Common myeloid progenitor, CD34-positive (primary cell): ENCODE data around the gene OLFM1.

Source experiments
- CTCF ChIA-PET: fragments of 350-600 bp; sonication (Branson Sonifier 250); formaldehyde crosslinking; loops from one replicate; lab custom pipeline; 2021; ENCODE audit warnings: antibody characterized with exemption; lab: Charles Lee
- POLR2A ChIA-PET: fragments of 350-600 bp; sonication (Branson Sonifier 250); formaldehyde crosslinking; loops from one replicate; lab custom pipeline; 2021; ENCODE audit warnings: antibody characterized with exemption; lab: Charles Lee
- DNase-seq, 3 donors: peaks; one replicate each; pipeline versions ENCODE4 v3.0.0 to v3.0.0-alpha.2; 2013
- H3K27ac ChIP-seq, 2 experiments: 1 replicate in 1 of 2; 2 replicates in 1 of 2; pipeline ENCODE4 v1.7.0; 2013; ENCODE audit warnings: inconsistent platforms in 2 of 2, low read length in 2 of 2, mild to moderate bottlenecking in 2 of 2, low read depth in 1 of 2, moderate library complexity in 1 of 2; ENCODE audit not compliant: severe bottlenecking in 2 of 2, insufficient read depth in 1 of 2, poor library complexity in 1 of 2
- H3K27me3 ChIP-seq, 5 experiments: replicated peaks in 2 of 5; 1 replicate in 3 of 5; 2 replicates in 2 of 5; pipeline versions ENCODE4 v1.6.1 to v1.7.0; 2013; ENCODE audit warnings: low read length in 4 of 5, mild to moderate bottlenecking in 2 of 5, moderate library complexity in 2 of 5, inconsistent platforms in 1 of 5; ENCODE audit not compliant: insufficient read depth in 5 of 5, control insufficient read depth in 4 of 5
- H3K36me3 ChIP-seq, 4 experiments: 1 replicate in 2 of 4; 2 replicates in 2 of 4; pipeline versions ENCODE4 v1.6.1 to v1.7.0; 2013; ENCODE audit warnings: low read length in 3 of 4, control low read depth in 1 of 4, mild to moderate bottlenecking in 1 of 4; ENCODE audit not compliant: control insufficient read depth in 4 of 4, insufficient read depth in 4 of 4
- H3K4me1 ChIP-seq, 4 experiments: 1 replicate in 3 of 4; 2 replicates in 1 of 4; pipeline versions ENCODE4 v1.6.1 to v1.7.1; 2013; ENCODE audit warnings: low read length in 3 of 4, mild to moderate bottlenecking in 3 of 4, control low read depth in 1 of 4, inconsistent platforms in 1 of 4, moderate library complexity in 1 of 4; ENCODE audit not compliant: control insufficient read depth in 4 of 4, insufficient read depth in 4 of 4; ENCODE audit errors: control extremely low read depth in 1 of 4
- H3K4me3 ChIP-seq, 7 experiments: 1 replicate in 4 of 7; 2 replicates in 3 of 7; pipeline versions ENCODE4 v1.5.1 to v1.7.0; 2013; ENCODE audit warnings: mild to moderate bottlenecking in 7 of 7, low read length in 6 of 7, moderate library complexity in 6 of 7, inconsistent platforms in 2 of 7, low read depth in 2 of 7, control low read depth in 1 of 7; ENCODE audit not compliant: insufficient read depth in 4 of 7, control insufficient read depth in 1 of 7; ENCODE audit errors: extremely low read depth in 1 of 7
- H3K9me3 ChIP-seq, 5 experiments: 1 replicate in 4 of 5; 2 replicates in 1 of 5; pipeline versions ENCODE4 v1.6.1 to v1.7.1; 2013; ENCODE audit warnings: low read length in 4 of 5, mild to moderate bottlenecking in 2 of 5, inconsistent platforms in 1 of 5, low read depth in 1 of 5, moderate library complexity in 1 of 5; ENCODE audit not compliant: control insufficient read depth in 4 of 5, insufficient read depth in 2 of 5; ENCODE audit errors: control extremely low read depth in 1 of 5
- WGBS: methylation state at CpG from one replicate; pipeline ENCODE4 v1.1.5; 2013; ENCODE audit not compliant: insufficient coverage; 5-methylcytosine and 5-hydroxymethylcytosine counted together

Gene OLFM1

GRCh38 chr9:135163023-135163780, 75.7 kb downstream of the OLFM1 start:
- no peak for DNase-seq
- no peaks in the 10 kb centered on the region for H3K36me3 ChIP-seq
- H3K9me3 ChIP-seq = no peaks in the 10 kb centered on the region
- 100% methylated on average over 2 of the region's 11 CpGs for WGBS
- H3K27ac ChIP-seq = no peak overlapping the region
- H3K27me3 ChIP-seq = peaks cover 0 to 36% (median 4%) of the 10 kb centered on the region in 5 experiments
- POLR2A ChIA-PET = no interaction called here
- no peaks in the 10 kb centered on the region for H3K4me1 ChIP-seq
- CTCF ChIA-PET = no interaction called here
- no peak overlapping the region for H3K4me3 ChIP-seq

GRCh38 chr9:135164036-135164435, 76.6 kb downstream of the OLFM1 start:
- ChIA-PET POLR2A (no interaction called here), CTCF (no interaction called here)
- Histone ChIP-seq H3K27me3 (peaks cover 0 to 41% (median 4%) of the 10 kb centered on the region in 5 experiments), H3K4me3 (no peak overlapping the region), H3K27ac (no peak overlapping the region), H3K4me1 (no peaks in the 10 kb centered on the region), H3K9me3 (no peaks in the 10 kb centered on the region), H3K36me3 (no peaks in the 10 kb centered on the region)
- WGBS = 83% methylated on average over 9 of the region's 11 CpGs
- no peak for DNase-seq

- DNase-seq = no peak
- peaks cover 0 to 37% (median 4%) of the 10 kb centered on the region in 5 experiments for H3K27me3 ChIP-seq
- no peaks in the 10 kb centered on the region for H3K9me3 ChIP-seq
- ChIA-PET POLR2A (no interaction called here), CTCF (no interaction called here)
- no peaks in the 10 kb centered on the region for H3K4me1 ChIP-seq
- WGBS = 83% methylated on average over 11 of the region's 18 CpGs
- H3K27ac ChIP-seq = no peak overlapping the region
- H3K36me3 ChIP-seq = no peaks in the 10 kb centered on the region
- no peak overlapping the region for H3K4me3 ChIP-seq
Measured at GRCh38 chr9:135165003-135165711, 77.7 kb downstream of the OLFM1 start.

- WGBS = 87% methylated on average over 25 of the region's 25 CpGs
- H3K27me3 ChIP-seq = peaks cover 0 to 34% (median 4%) of the 10 kb centered on the region in 5 experiments
- H3K9me3 ChIP-seq = no peaks in the 10 kb centered on the region
- no peak overlapping the region for H3K4me3 ChIP-seq
- no peaks in the 10 kb centered on the region for H3K36me3 ChIP-seq
- POLR2A ChIA-PET = no interaction called here
- no peaks in the 10 kb centered on the region for H3K4me1 ChIP-seq
- CTCF ChIA-PET = no interaction called here
- DNase-seq = no peak
- no peak overlapping the region for H3K27ac ChIP-seq
Measured at GRCh38 chr9:135165756-135166519, 78.5 kb downstream of the OLFM1 start.

GRCh38 chr9:135166565-135166964, 79.1 kb downstream of the OLFM1 start:
- no peaks in the 10 kb centered on the region for H3K36me3 ChIP-seq
- no peak overlapping the region for H3K27ac ChIP-seq
- peaks cover 0 to 34% (median 4%) of the 10 kb centered on the region in 5 experiments for H3K27me3 ChIP-seq
- ChIA-PET POLR2A (no interaction called here), CTCF (no interaction called here)
- no peaks in the 10 kb centered on the region for H3K4me1 ChIP-seq
- no peak for DNase-seq
- no peaks in the 10 kb centered on the region for H3K9me3 ChIP-seq
- no peak overlapping the region for H3K4me3 ChIP-seq
- WGBS = 94% methylated on average over 10 of the region's 14 CpGs

GRCh38 chr9:135167356-135167755, 79.9 kb downstream of the OLFM1 start:
- H3K27me3 ChIP-seq = peaks cover 0 to 34% (median 4%) of the 10 kb centered on the region in 5 experiments
- no peak overlapping the region for H3K4me3 ChIP-seq
- no peaks in the 10 kb centered on the region for H3K4me1 ChIP-seq
- no peaks in the 10 kb centered on the region for H3K36me3 ChIP-seq
- no peak for DNase-seq
- no peak overlapping the region for H3K27ac ChIP-seq
- H3K9me3 ChIP-seq = no peaks in the 10 kb centered on the region
- POLR2A ChIA-PET = no interaction called here
- CTCF ChIA-PET = no interaction called here
- 87% methylated on average over 12 of the region's 12 CpGs for WGBS
